Measurements from ENCODE around the gene ANKRD13B. TPM values are rescaled to one million over a fixed set of nuclear protein-coding genes. Genes with fewer than 3 reads are reported as not detected.

ANKRD13B gene
- total and polyA plus RNA-seq, 2 donors (not counting 1 experiment from before 2014, with no cell fraction given) = 1.6 to 2.8 TPM

- Mint-ChIP-seq H3K9me3 (ENCODE audit: insufficient read depth) (no peaks in the 10 kb centered on the region), H3K27me3 (no peaks in the 10 kb centered on the region), H3K4me1 (peaks cover 38% of the 10 kb centered on the region), H3K27ac (peak overlapping the region; percentile 55), H3K4me3 (peak overlapping the region; percentile 84)
- H3K79me2 ChIP-seq (ENCODE audit: control insufficient read depth, insufficient read depth, low read length) = peaks cover 3% of the 10 kb centered on the region
- H3K9me3 ChIP-seq (ENCODE audit: control extremely low read depth in 1 of 3, control insufficient read depth in 2 of 3, insufficient read depth in 1 of 3, low read length in 2 of 3) = no peaks in the 10 kb centered on the region
- DNase-seq (no peak), ATAC-seq (ENCODE audit: low read depth) (no peak)
- H3K9ac ChIP-seq (ENCODE audit: low read length) = peak overlapping the region; percentile 71
- WGBS (ENCODE audit: insufficient coverage) = 40% methylated on average over 2 of the region's 4 CpGs
- ChIA-PET CTCF (interaction anchor here (0.8 to 1.4 kb wide), 4 partner anchors 10 to 469 kb away, joined by 3 to 6 read pairs (median 4); no protein-coding TSS in a partner anchor), POLR2A (interaction anchor here (0.6 to 0.8 kb wide), 3 partner anchors 17 to 56 kb away, joined by 3 to 6 read pairs (median 3); partner anchors contain the start of gene ABHD15)
- peaks cover 13 to 19% of the 10 kb centered on the region in 2 donors for H3K4me1 ChIP-seq (ENCODE audit: control insufficient read depth in 2 of 2, insufficient read depth in 2 of 2, low read length in 2 of 2)
- TF ChIP-seq CTCF (IDR thresholded peaks at IDR 0.05) (no peak), EZH2 (IDR thresholded peaks at IDR 0.05; ENCODE audit: borderline replicate concordance, insufficient read depth, low read depth, low read length, poor library complexity, severe bottlenecking) (no peak)
- peak overlapping the region; percentile 89 for H3K4me2 ChIP-seq (replicated peaks; ENCODE audit: low read depth, low read length, poor library complexity, severe bottlenecking)
- H3K27me3 ChIP-seq (replicated peaks in 1 of 4; ENCODE audit: control extremely low read depth in 1 of 4, control insufficient read depth in 3 of 4, insufficient read depth in 4 of 4, low read length in 3 of 4) = peaks cover 0 to 4% (median 0%) of the 10 kb centered on the region in 4 experiments
- peak overlapping the region; percentile 77 for H2AFZ ChIP-seq (ENCODE audit: insufficient read depth, low read depth, low read length, poor library complexity, severe bottlenecking)
- H3K36me3 ChIP-seq (replicated peaks in 1 of 2; ENCODE audit: control extremely low read depth in 1 of 2, control insufficient read depth in 1 of 2, extremely low read depth in 1 of 2, insufficient read depth in 2 of 2, low read length in 1 of 2) = peaks cover 0 to under 1% of the 10 kb centered on the region in 2 experiments
- intact Hi-C loops (cut with micrococcal nuclease) = loop anchor here (2.0 kb wide), 1 partner anchor 16 kb away; no protein-coding TSS in a partner anchor
- peaks cover 26% of the 10 kb centered on the region for H4K20me1 ChIP-seq (ENCODE audit: control insufficient read depth, insufficient read depth, low read length, poor library complexity, severe bottlenecking)
- peak overlapping the region in 4 of 5 experiments; percentile 61 to 73 (median 66) for H3K4me3 ChIP-seq (ENCODE audit: control extremely low read depth in 1 of 5, extremely low read depth in 1 of 5, insufficient read depth in 1 of 5, low read depth in 2 of 5, low read length in 4 of 5)
- no peak overlapping the region for H3K27ac ChIP-seq (ENCODE audit: low read length in 2 of 2)
Observed at GRCh38 chr17:29623283-29623647, 30.3 kb downstream of the ANKRD13B start.

GRCh38 chr17:29624586-29624985 lies 31.7 kb downstream of the ANKRD13B start:
- Mint-ChIP-seq H3K27ac (peak overlapping the region; percentile 37), H3K4me3 (no peak overlapping the region), H3K27me3 (no peaks in the 10 kb centered on the region), H3K9me3 (ENCODE audit: insufficient read depth) (no peaks in the 10 kb centered on the region), H3K4me1 (peaks cover 39% of the 10 kb centered on the region)
- H3K9me3 ChIP-seq (ENCODE audit: control extremely low read depth in 1 of 3, control insufficient read depth in 2 of 3, insufficient read depth in 1 of 3, low read length in 2 of 3) = no peaks in the 10 kb centered on the region
- H3K79me2 ChIP-seq (ENCODE audit: control insufficient read depth, insufficient read depth, low read length) = no peaks in the 10 kb centered on the region
- no peak for TF ChIP-seq CTCF (IDR thresholded peaks at IDR 0.05)
- TF ChIP-seq EZH2 (IDR thresholded peaks at IDR 0.05; ENCODE audit: borderline replicate concordance, insufficient read depth, low read depth, low read length, poor library complexity, severe bottlenecking) = no peak
- H4K20me1 ChIP-seq (ENCODE audit: control insufficient read depth, insufficient read depth, low read length, poor library complexity, severe bottlenecking) = peaks cover 32% of the 10 kb centered on the region
- H3K27me3 ChIP-seq (replicated peaks in 1 of 4; ENCODE audit: control extremely low read depth in 1 of 4, control insufficient read depth in 3 of 4, insufficient read depth in 4 of 4, low read length in 3 of 4) = no peaks in the 10 kb centered on the region
- H3K4me1 ChIP-seq (ENCODE audit: control insufficient read depth in 2 of 2, insufficient read depth in 2 of 2, low read length in 2 of 2) = peaks cover 11 to 16% of the 10 kb centered on the region in 2 donors
- CTCF ChIA-PET = interaction anchor here (1.2 to 2.1 kb wide), 9 partner anchors 7 to 307 kb away, joined by 3 to 6 read pairs (median 5); no protein-coding TSS in a partner anchor
- H3K36me3 ChIP-seq (replicated peaks in 1 of 2; ENCODE audit: control extremely low read depth in 1 of 2, control insufficient read depth in 1 of 2, extremely low read depth in 1 of 2, insufficient read depth in 2 of 2, low read length in 1 of 2) = peaks cover 0 to 11% of the 10 kb centered on the region in 2 experiments
- no peak overlapping the region for H3K4me3 ChIP-seq (ENCODE audit: control extremely low read depth in 1 of 5, extremely low read depth in 1 of 5, insufficient read depth in 1 of 5, low read depth in 2 of 5, low read length in 4 of 5)
- no peak overlapping the region for H3K27ac ChIP-seq (ENCODE audit: low read length in 2 of 2)
- POLR2A ChIA-PET = interaction anchor here (0.6 kb wide), 1 partner anchor 55 kb away, joined by 4 read pairs; no protein-coding TSS in a partner anchor
- no CpG with 5 or more reads among the region's 4 CpGs for WGBS (ENCODE audit: insufficient coverage)
- intact Hi-C loops (cut with micrococcal nuclease) = no loop called here
- DNase-seq (no peak), ATAC-seq (ENCODE audit: low read depth) (no peak)
- no peak overlapping the region for H3K9ac ChIP-seq (ENCODE audit: low read length)
- no peak overlapping the region for H3K4me2 ChIP-seq (replicated peaks; ENCODE audit: low read depth, low read length, poor library complexity, severe bottlenecking)
- no peak overlapping the region for H2AFZ ChIP-seq (ENCODE audit: insufficient read depth, low read depth, low read length, poor library complexity, severe bottlenecking)
